Natural killer cell (primary cell): ENCODE results near the gene A2ML1. TPM values are rescaled to one million over a fixed set of nuclear protein-coding genes. Genes with fewer than 3 reads are reported as not detected.

Source experiments
- ATAC-seq, 3 donors: fragments of 150-1000 bp in 2 of 3; fragments of 200-7000 bp in 1 of 3; cut with Tn5 transposase; 1 replicate in 1 of 3; 2 replicates in 2 of 3; pipeline ENCODE4 v1.10.0; 2021; ENCODE audit warnings: mild to moderate bottlenecking in 2 of 3, moderate library complexity in 2 of 3
- DNase-seq, 2 donors: peaks; one replicate each; pipeline versions ENCODE4 v3.0.0 to v3.0.0-alpha.2; 2013 to 2021; ENCODE audit warnings: mixed read lengths in 1 of 2
- H3K27ac ChIP-seq: one replicate; pipeline ENCODE4 v1.5.1; 2013; ENCODE audit warnings: mild to moderate bottlenecking, low read length
- H3K27me3 ChIP-seq: one replicate; pipeline ENCODE4 v1.6.1; 2013; ENCODE audit warnings: low read length; ENCODE audit not compliant: control insufficient read depth, insufficient read depth
- H3K36me3 ChIP-seq: one replicate; pipeline ENCODE4 v1.6.1; 2013; ENCODE audit warnings: low read length; ENCODE audit not compliant: control insufficient read depth, insufficient read depth
- H3K4me1 ChIP-seq: one replicate; pipeline ENCODE4 v1.6.1; 2013; ENCODE audit warnings: low read length; ENCODE audit not compliant: control insufficient read depth, insufficient read depth
- H3K4me3 ChIP-seq: one replicate; pipeline ENCODE4 v1.5.1; 2013; ENCODE audit warnings: low read length
- H3K9me3 ChIP-seq: one replicate; pipeline ENCODE4 v1.6.1; 2013; ENCODE audit warnings: low read length; ENCODE audit not compliant: control insufficient read depth, insufficient read depth
- H3K27ac Mint-ChIP-seq, 2 donors: one replicate each; pipeline ENCODE4 v1.8.0; 2022; ENCODE audit warnings: mild to moderate bottlenecking in 2 of 2, mixed read lengths in 2 of 2, moderate library complexity in 1 of 2
- H3K27me3 Mint-ChIP-seq, 2 donors: one replicate each; pipeline ENCODE4 v1.8.0; 2022; ENCODE audit warnings: low read depth in 2 of 2, mixed read lengths in 2 of 2
- H3K36me3 Mint-ChIP-seq: one replicate; pipeline ENCODE4 v1.8.0; 2022; ENCODE audit warnings: mixed read lengths
- H3K4me1 Mint-ChIP-seq, 2 donors: one replicate each; pipeline ENCODE4 v1.8.0; 2022; ENCODE audit warnings: mixed read lengths in 2 of 2
- H3K4me3 Mint-ChIP-seq: one replicate; pipeline ENCODE4 v1.8.0; 2022; ENCODE audit warnings: mild to moderate bottlenecking, moderate library complexity, mixed read lengths
- H3K9me3 Mint-ChIP-seq, 2 donors: one replicate each; pipeline ENCODE4 v1.8.0; 2022; ENCODE audit warnings: mixed read lengths in 2 of 2
- CTCF ChIP-seq: fragments of 200-600 bp; IDR thresholded peaks from one replicate; pipeline ENCODE4 v1.8.0; 2022; ENCODE audit warnings: antibody characterized with exemption
- WGBS: methylation state at CpG from one replicate; pipeline ENCODE4 v1.1.7; 2013; ENCODE audit warnings: missing lambda C conversion rate; ENCODE audit not compliant: insufficient coverage; 5-methylcytosine and 5-hydroxymethylcytosine counted together
- intact Hi-C: fragments of 100-400 bp; cut with micrococcal nuclease; formaldehyde crosslinking; loops from one replicate; pipeline ENCODE4 v1.14.2; 2022
- total RNA-seq, 4 donors: library from RNA; stranded (reverse); fragments of 120-200 nt in 1 of 4; gene quantifications; one replicate each; pipeline versions ENCODE4 v1.2.3 to v1.2.4, GENCODE V29; 2013 to 2022

Gene A2ML1
- total RNA-seq, 3 donors from 2014 or later (not counting 1 experiment from before 2014, with no cell fraction given): not detected

GRCh38 chr12:8813572-8814357, 8.7 kb upstream of the A2ML1 start:
- no peaks in the 10 kb centered on the region for H3K4me1 Mint-ChIP-seq
- no peaks in the 10 kb centered on the region for H3K9me3 ChIP-seq
- no peaks in the 10 kb centered on the region for H3K27me3 ChIP-seq
- H3K27ac Mint-ChIP-seq: no peak overlapping the region
- no peaks in the 10 kb centered on the region for H3K36me3 Mint-ChIP-seq
- H3K4me3 Mint-ChIP-seq: no peak overlapping the region
- H3K27ac ChIP-seq: no peak overlapping the region
- H3K4me3 ChIP-seq: no peak overlapping the region
- no peaks in the 10 kb centered on the region for H3K9me3 Mint-ChIP-seq
- ATAC-seq (no peak), DNase-seq (no peak)
- H3K4me1 ChIP-seq: no peaks in the 10 kb centered on the region
- WGBS: 100% methylated on average over 3 of the region's 5 CpGs
- no peak for TF ChIP-seq CTCF
- H3K27me3 Mint-ChIP-seq: no peaks in the 10 kb centered on the region
- intact Hi-C loops: no loop called here
- no peaks in the 10 kb centered on the region for H3K36me3 ChIP-seq

DNA sequence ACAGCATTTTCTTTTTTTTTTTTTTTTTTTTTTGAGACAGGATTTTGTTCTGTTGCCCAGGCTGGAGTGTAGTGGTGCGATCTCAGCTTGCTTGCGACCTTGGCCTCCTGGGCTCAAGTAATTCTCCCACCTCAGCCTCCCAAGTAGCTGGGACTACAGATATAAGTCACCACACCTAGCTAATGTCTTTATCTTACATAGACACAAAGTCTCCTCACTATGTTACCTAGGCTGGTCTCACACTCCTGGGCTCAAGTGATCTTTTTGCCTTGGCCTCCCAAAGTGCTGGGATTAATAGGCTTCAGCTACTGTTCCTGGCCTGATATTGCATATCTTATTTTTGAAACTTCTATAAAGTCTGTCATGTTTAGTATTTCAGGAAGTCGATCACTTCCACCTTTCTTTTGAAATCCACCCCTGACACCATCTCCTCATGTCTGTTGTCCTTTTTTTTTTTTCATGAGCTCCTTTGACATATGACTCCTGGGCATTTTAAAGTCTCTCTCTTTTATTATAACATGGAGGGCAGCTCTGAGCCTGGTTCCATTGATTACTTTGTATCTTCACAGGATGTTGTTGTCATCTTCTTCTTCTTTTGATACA, 5.9 kb upstream of the A2ML1 start:
- Mint-ChIP-seq H3K9me3 (no peaks in the 10 kb centered on the region), H3K4me3 (no peak overlapping the region), H3K27me3 (no peaks in the 10 kb centered on the region), H3K27ac (no peak overlapping the region), H3K36me3 (no peaks in the 10 kb centered on the region), H3K4me1 (no peaks in the 10 kb centered on the region)
- no peaks in the 10 kb centered on the region for H3K27me3 ChIP-seq
- H3K9me3 ChIP-seq: no peaks in the 10 kb centered on the region
- no peaks in the 10 kb centered on the region for H3K36me3 ChIP-seq
- WGBS: 87% methylated on average over 3 of the region's 3 CpGs
- ATAC-seq (no peak), DNase-seq (no peak)
- intact Hi-C loops: no loop called here
- no peak overlapping the region for H3K4me3 ChIP-seq
- H3K4me1 ChIP-seq: no peaks in the 10 kb centered on the region
- TF ChIP-seq CTCF: no peak
- no peak overlapping the region for H3K27ac ChIP-seq

GRCh38 chr12:8817856-8818255, 4.6 kb upstream of the A2ML1 start:
- Mint-ChIP-seq H3K4me1 (no peaks in the 10 kb centered on the region), H3K36me3 (no peaks in the 10 kb centered on the region)
- no CpG with 5 or more reads among the region's 1 CpG for WGBS

More at GRCh38 chr12:8817856-8818255, 4.6 kb upstream of the A2ML1 start:
- Histone ChIP-seq H3K27me3 (no peaks in the 10 kb centered on the region), H3K4me3 (no peak overlapping the region), H3K27ac (no peak overlapping the region), H3K9me3 (no peaks in the 10 kb centered on the region), H3K36me3 (no peaks in the 10 kb centered on the region), H3K4me1 (no peaks in the 10 kb centered on the region)
- Mint-ChIP-seq H3K4me3 (no peak overlapping the region), H3K27me3 (no peaks in the 10 kb centered on the region), H3K27ac (no peak overlapping the region), H3K9me3 (no peaks in the 10 kb centered on the region)
- ATAC-seq (no peak), DNase-seq (no peak)
- intact Hi-C loops: no loop called here
- no peak for TF ChIP-seq CTCF
